ENCODE results near the gene TECPR1. TPM values are rescaled to one million over a fixed set of nuclear protein-coding genes. Genes with fewer than 3 reads are reported as not detected.

The TECPR1 gene
- total and polyA plus RNA-seq, 2 of the 8 experiments (the other 6 are each of a cell fraction or from before 2014, with no cell fraction given): 1.3 to 11.1 TPM

DNA sequence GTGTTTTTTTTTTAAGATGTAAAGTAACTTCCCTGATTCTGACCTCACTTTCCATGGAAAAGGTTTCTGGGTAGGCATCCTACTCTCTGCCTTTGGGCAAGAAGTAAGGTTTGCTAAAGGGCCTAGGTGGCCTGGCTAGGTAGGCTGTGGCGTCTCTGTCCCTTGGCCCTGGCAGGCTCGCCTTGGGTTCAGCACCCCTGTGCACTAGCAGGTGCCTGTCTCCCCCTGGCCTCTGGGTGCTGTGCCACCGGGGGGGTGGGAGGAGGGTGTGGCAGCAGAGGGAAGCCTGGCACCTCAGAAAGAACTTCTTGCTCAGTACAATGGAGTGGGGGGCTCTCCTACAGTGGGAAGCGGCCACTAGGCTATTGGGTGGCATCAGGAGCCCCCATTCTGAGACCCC lies 14.0 kb downstream of the TECPR1 start:
- Histone ChIP-seq H3K9ac (replicated peaks in 1 of 4; ENCODE audit: extremely low read depth in 1 of 4, low read depth in 3 of 4, low read length in 3 of 4) (no peak overlapping the region), H3K4me2 (ENCODE audit: insufficient read depth in 1 of 2, low read depth in 2 of 2, low read length in 2 of 2) (no peak overlapping the region), H2BK20ac (ENCODE audit: low read length) (no peak overlapping the region), H3K4ac (replicated peaks; ENCODE audit: insufficient read length, low read depth, low read length) (no peak overlapping the region), H3K23me2 (ENCODE audit: low read depth, low read length) (peaks cover 8% of the 10 kb centered on the region; the same call in 1 of the 2 replicates), H4K5ac (ENCODE audit: insufficient read length, low read depth, low read length) (no peak overlapping the region), H2BK15ac (ENCODE audit: low read length) (no peak overlapping the region), H2AFZ (ENCODE audit: low read length) (no peak overlapping the region), H4K91ac (replicated peaks; ENCODE audit: insufficient read length, low read length) (no peak overlapping the region), H3K14ac (ENCODE audit: insufficient read length) (no peak overlapping the region), H2BK120ac (replicated peaks; ENCODE audit: low read depth, low read length) (no peak overlapping the region), H3K36me3 (ENCODE audit: control insufficient read depth in 2 of 4, insufficient read depth in 4 of 4, low read length in 3 of 4) (no peaks in the 10 kb centered on the region), H2BK5ac (ENCODE audit: low read depth, low read length) (no peak overlapping the region), H3K18ac (ENCODE audit: extremely low read depth, low read length) (no peak overlapping the region), H2AK5ac (ENCODE audit: low read depth, low read length) (no peak overlapping the region), H3K27me3 (replicated peaks in 1 of 4; ENCODE audit: control insufficient read depth in 3 of 4, extremely low read depth in 1 of 4, insufficient read depth in 3 of 4, low read length in 3 of 4) (no peaks in the 10 kb centered on the region), H3K9me3 (ENCODE audit: insufficient read depth in 2 of 2, low read depth in 1 of 2, low read length in 1 of 2) (no peaks in the 10 kb centered on the region), H3K4me1 (replicated peaks in 1 of 4; ENCODE audit: control insufficient read depth in 3 of 4, insufficient read depth in 4 of 4, low read length in 3 of 4) (peaks cover 0 to 6% (median 0%) of the 10 kb centered on the region in 4 experiments; a peak in 3 of 7 replicates), H3K27ac (ENCODE audit: low read depth, low read length) (no peak overlapping the region; the same call in 1 of the 2 replicates), H3K79me2 (ENCODE audit: control insufficient read depth in 1 of 2, insufficient read depth in 2 of 2, low read length in 2 of 2) (no peaks in the 10 kb centered on the region), H4K8ac (ENCODE audit: extremely low read depth, insufficient read depth, low read length) (no peak overlapping the region), H3K79me1 (ENCODE audit: low read depth, low read length) (no peaks in the 10 kb centered on the region), H2BK12ac (ENCODE audit: low read depth, low read length) (no peak overlapping the region), H3K4me3 (ENCODE audit: extremely low read depth in 1 of 4, insufficient read depth in 2 of 4, low read depth in 3 of 4, low read length in 4 of 4) (no peak overlapping the region), H3K23ac (ENCODE audit: insufficient read length) (no peak overlapping the region), H3K56ac (replicated peaks; ENCODE audit: insufficient read length, low read depth, low read length) (no peak overlapping the region), H4K20me1 (replicated peaks in 1 of 2; ENCODE audit: control insufficient read depth in 1 of 2, insufficient read depth in 2 of 2, low read length in 2 of 2) (peaks cover 2 to 3% of the 10 kb centered on the region in 2 experiments)
- CTCF ChIA-PET (ENCODE audit: partially characterized antibody): no interaction called here
- DNase-seq (ENCODE audit: low read depth in 1 of 2, low spot score in 2 of 2) (no peak), FAIRE-seq (no peak)
- POLR2A ChIA-PET (ENCODE audit: partially characterized antibody): no interaction called here
- 84% methylated on average over 4 of the region's 4 CpGs; no CpG with 5 or more reads in 1 of the 2 experiments for WGBS, 2 experiments (ENCODE audit: extremely low coverage in 1 of 2, insufficient coverage in 1 of 2, insufficient read length in 1 of 2, insufficient replicate concordance in 2 of 2, low coverage in 1 of 2, low lambda C conversion rate in 2 of 2, missing lambda C conversion rate in 1 of 2)
- no peak for TF ChIP-seq PHF8 (conservative IDR thresholded peaks at IDR 0.05; ENCODE audit: low read depth, low read length)
- TF ChIP-seq GTF2F1 (IDR thresholded peaks at IDR 0.05; ENCODE audit: borderline replicate concordance, low read depth, low read length): no peak
- no peak for TF ChIP-seq SP2 (IDR thresholded peaks at IDR 0.05; ENCODE audit: low read length)
- TF ChIP-seq, protein P1, sequence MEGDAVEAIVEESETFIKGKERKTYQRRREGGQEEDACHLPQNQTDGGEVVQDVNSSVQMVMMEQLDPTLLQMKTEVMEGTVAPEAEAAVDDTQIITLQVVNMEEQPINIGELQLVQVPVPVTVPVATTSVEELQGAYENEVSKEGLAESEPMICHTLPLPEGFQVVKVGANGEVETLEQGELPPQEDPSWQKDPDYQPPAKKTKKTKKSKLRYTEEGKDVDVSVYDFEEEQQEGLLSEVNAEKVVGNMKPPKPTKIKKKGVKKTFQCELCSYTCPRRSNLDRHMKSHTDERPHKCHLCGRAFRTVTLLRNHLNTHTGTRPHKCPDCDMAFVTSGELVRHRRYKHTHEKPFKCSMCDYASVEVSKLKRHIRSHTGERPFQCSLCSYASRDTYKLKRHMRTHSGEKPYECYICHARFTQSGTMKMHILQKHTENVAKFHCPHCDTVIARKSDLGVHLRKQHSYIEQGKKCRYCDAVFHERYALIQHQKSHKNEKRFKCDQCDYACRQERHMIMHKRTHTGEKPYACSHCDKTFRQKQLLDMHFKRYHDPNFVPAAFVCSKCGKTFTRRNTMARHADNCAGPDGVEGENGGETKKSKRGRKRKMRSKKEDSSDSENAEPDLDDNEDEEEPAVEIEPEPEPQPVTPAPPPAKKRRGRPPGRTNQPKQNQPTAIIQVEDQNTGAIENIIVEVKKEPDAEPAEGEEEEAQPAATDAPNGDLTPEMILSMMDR (IDR thresholded peaks at IDR 0.05; ENCODE audit: control extremely low read depth in 1 of 3, insufficient read depth in 1 of 3, low read depth in 1 of 3, low read length in 3 of 3): no peak
- TF ChIP-seq POU5F1 (IDR thresholded peaks at IDR 0.05; ENCODE audit: low read depth, low read length): no peak
- no peak for TF ChIP-seq RXRA (IDR thresholded peaks at IDR 0.05; ENCODE audit: insufficient read depth, low read depth, low read length)
- no peak for TF ChIP-seq BACH1 (IDR thresholded peaks at IDR 0.05; ENCODE audit: low read length)
